PC-3 (cell line): Measurements from ENCODE around the gene C1orf116.

ENCODE experiments used
- CTCF ChIP-seq: fragments of 300-600 bp; sonication (generic); conservative IDR thresholded peaks from 2 replicates; pipeline ENCODE4 v1.5.1; 2017; ENCODE audit warnings: antibody characterized with exemption, low read depth, mild to moderate bottlenecking, low read length
- EZH2 ChIP-seq: fragments of 300-600 bp; sonication (generic); IDR thresholded peaks from one replicate; pipeline ENCODE4 v1.6.1; 2017; ENCODE audit warnings: antibody characterized with exemption, mild to moderate bottlenecking, low read length; ENCODE audit not compliant: unreplicated experiment
- EZH2phosphoT487 ChIP-seq: fragments of 300-600 bp; sonication (generic); IDR thresholded peaks from 2 replicates; pipeline ENCODE4 v1.6.1; 2018; ENCODE audit warnings: mild to moderate bottlenecking, antibody characterized with exemption, low read length, borderline replicate concordance

- TF ChIP-seq CTCF (no peak), EZH2phosphoT487 (no peak), EZH2 (no peak)
Observed at GRCh38 chr1:207081806-207082205, 49.2 kb upstream of the C1orf116 start.
